Measurements from ENCODE around the gene OR12D3. TPM values are rescaled to one million over a fixed set of nuclear protein-coding genes. Genes with fewer than 3 reads are reported as not detected.

The OR12D3 gene
- total RNA-seq, 2 donors from 2014 or later, result not detected

DNA sequence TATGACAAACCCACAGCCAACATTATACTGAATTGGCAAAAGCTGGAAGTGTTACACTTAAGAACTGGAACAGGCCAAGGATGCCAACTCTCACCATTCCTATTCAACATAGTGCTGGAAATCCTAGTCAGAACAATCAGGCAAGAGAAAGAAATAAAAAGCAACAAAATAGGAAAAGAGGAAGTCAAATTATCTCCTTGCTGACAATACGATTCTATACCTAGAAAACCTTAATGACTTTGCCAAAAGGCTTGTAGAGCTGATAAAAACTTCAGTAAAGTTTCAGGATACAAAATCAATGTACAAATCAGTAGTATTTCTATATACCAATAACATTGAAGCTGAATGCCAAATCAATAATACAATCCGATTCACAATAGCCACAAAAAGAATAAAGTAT lies 38.8 kb downstream of the OR12D3 start:
- no peak overlapping the region for H3K4me3 Mint-ChIP-seq

DNA sequence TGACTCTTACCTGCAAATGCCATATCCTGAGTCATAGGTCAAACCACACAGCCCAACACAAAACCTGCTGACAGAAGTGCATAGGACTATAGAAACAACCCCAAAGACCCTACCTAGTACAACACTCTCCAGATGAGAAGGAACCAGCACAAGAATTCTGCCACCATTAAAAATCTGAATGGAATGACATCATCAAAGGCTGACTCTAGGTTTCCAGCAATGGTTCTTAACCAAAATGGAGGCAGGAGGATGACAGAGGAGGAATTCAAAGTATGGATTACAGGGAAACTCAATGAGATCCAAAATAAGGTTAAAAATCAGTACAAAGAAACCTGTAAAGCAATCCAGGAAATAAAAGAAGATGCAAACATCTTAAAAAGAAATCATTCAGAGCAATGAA lies 42.4 kb downstream of the OR12D3 start:
- Mint-ChIP-seq H3K27me3 (peaks cover 15 to 35% of the 10 kb centered on the region in 2 donors), H3K4me1 (ENCODE audit: low read depth in 2 of 2) (no peaks in the 10 kb centered on the region), H3K9me3 (no peaks in the 10 kb centered on the region), H3K27ac (no peak overlapping the region), H3K4me3 (no peak overlapping the region), H3K36me3 (no peaks in the 10 kb centered on the region)
- no peak for DNase-seq (ENCODE audit: low spot score)
- no peak for ATAC-seq

More for the DNA sequence above, 38.8 kb downstream of the OR12D3 start:
- H3K27me3 Mint-ChIP-seq, result peaks cover 26 to 47% of the 10 kb centered on the region in 2 donors
- H3K4me1 Mint-ChIP-seq (ENCODE audit: low read depth in 2 of 2), result no peaks in the 10 kb centered on the region
- H3K9me3 Mint-ChIP-seq, result no peaks in the 10 kb centered on the region
- DNase-seq (ENCODE audit: low spot score) (no peak), ATAC-seq (no peak)
- H3K27ac Mint-ChIP-seq, result no peak overlapping the region
- H3K36me3 Mint-ChIP-seq, result no peaks in the 10 kb centered on the region

DNA sequence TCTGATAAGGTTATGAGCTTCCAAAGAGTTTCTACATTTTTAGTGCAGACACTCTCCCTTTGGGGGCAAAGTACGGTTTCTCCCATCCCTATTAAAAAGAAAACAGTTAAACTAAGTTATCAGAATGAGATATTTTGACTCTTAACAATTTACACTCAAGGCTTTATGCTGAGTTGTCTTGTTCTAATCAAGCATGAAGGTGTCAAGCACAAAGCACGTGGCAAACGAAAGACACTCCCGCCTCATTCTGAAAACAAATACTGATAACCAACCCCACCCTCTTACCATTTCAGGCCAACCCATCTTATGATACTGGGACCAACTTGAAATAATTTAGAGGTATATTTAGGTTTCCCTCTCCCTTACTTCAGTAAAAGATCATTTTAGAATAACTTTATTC lies 49.3 kb downstream of the OR12D3 start:
- Mint-ChIP-seq H3K27me3 (peaks cover 17 to 21% of the 10 kb centered on the region in 2 donors), H3K27ac (no peak overlapping the region), H3K4me3 (no peak overlapping the region), H3K4me1 (ENCODE audit: low read depth in 2 of 2) (no peaks in the 10 kb centered on the region), H3K9me3 (no peaks in the 10 kb centered on the region), H3K36me3 (no peaks in the 10 kb centered on the region)
- DNase-seq (ENCODE audit: low spot score) (no peak), ATAC-seq (no peak)

Other genes starting within 250 kb of the OR12D3 start
- gene OR2J2, start 204.4 kb downstream of the OR12D3 start, total RNA-seq, result not detected
- gene OR14J1, start 73.6 kb downstream of the OR12D3 start, total RNA-seq, result not detected
- not detected for gene OR5V1, start 6.4 kb downstream of the OR12D3 start, total RNA-seq
- not detected for gene OR12D2, start 20.3 kb upstream of the OR12D3 start, total RNA-seq
- not detected for gene OR12D1, start 39.6 kb upstream of the OR12D3 start, total RNA-seq
- gene OR10C1, start 64.0 kb upstream of the OR12D3 start, total RNA-seq, result not detected
- gene OR11A1, start 81.8 kb upstream of the OR12D3 start, total RNA-seq, result not detected
- not detected for gene OR2H1, start 81.9 kb upstream of the OR12D3 start, total RNA-seq
- gene MAS1L, start 112.7 kb upstream of the OR12D3 start, total RNA-seq, result not detected
- 1 to 10 TPM in 1 of 2 donors, not detected in 1; 3.1 TPM for gene UBD, start 184.4 kb upstream of the OR12D3 start, total RNA-seq
- not detected for gene OR2H2, start 209.8 kb upstream of the OR12D3 start, total RNA-seq

Data from natural killer cell treated with Interleukin-12 subunit alpha and Interleukin-12 subunit beta and Interleukin-15 and Interleukin-18, amount 100 ng/mL, for 72 hours (primary cell).